ENCODE measurements around the gene DNAH6. TPM values are rescaled to one million over a fixed set of nuclear protein-coding genes. Genes with fewer than 3 reads are reported as not detected.

DNAH6 gene
- total RNA-seq, 2 experiments from 2014 or later, result 0.60 to 1.00 TPM

GRCh38 chr2:84805250-84805958, 289.1 kb downstream of the DNAH6 start:
- POLR2A ChIA-PET, result no interaction called here
- H3K36me3 Mint-ChIP-seq (ENCODE audit: low read depth), result peaks cover 8% of the 10 kb centered on the region
- no peak for DNase-seq

GRCh38 chr2:84807063-84807485, 290.8 kb downstream of the DNAH6 start:
- H3K36me3 Mint-ChIP-seq (ENCODE audit: low read depth), result peaks cover 4% of the 10 kb centered on the region
- CTCF ChIA-PET, result interaction anchor here (0.8 to 1.7 kb wide), 2 partner anchors 45 to 119 kb away, joined by 3 to 5 read pairs; no protein-coding TSS in a partner anchor

More at GRCh38 chr2:84805250-84805958, 289.1 kb downstream of the DNAH6 start:
- Mint-ChIP-seq H3K27ac (no peak overlapping the region), H3K27me3 (no peaks in the 10 kb centered on the region), H3K4me1 (peaks cover 10% of the 10 kb centered on the region), H3K4me3 (no peak overlapping the region), H3K9me3 (peaks cover 16% of the 10 kb centered on the region)
- CTCF ChIA-PET, result interaction anchor here (1.7 kb wide), 1 partner anchor 120 kb away, joined by 5 read pairs; no protein-coding TSS in a partner anchor

DNA sequence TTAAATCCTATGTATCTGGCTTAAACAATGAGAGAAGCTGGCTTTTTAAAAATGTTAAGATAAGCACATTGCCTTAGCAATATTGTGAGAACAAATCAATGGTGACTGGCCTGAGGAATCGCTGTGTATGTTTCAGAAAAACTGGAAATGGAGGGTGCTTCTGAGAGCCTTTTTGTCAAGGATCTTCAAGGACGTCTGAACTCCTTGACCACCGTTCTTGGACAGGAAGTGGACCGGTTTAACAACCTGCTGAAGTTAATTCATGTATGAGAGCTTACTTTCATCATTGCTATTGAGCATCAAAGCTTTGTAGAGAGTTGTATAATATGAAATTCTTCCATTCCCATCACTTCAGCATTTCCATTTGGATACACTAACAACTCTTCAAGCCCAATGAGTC, 292.0 kb downstream of the DNAH6 start:
- no peaks in the 10 kb centered on the region for H3K27me3 Mint-ChIP-seq
- H3K4me1 Mint-ChIP-seq, result no peaks in the 10 kb centered on the region
- H3K36me3 Mint-ChIP-seq (ENCODE audit: low read depth), result peaks cover 2% of the 10 kb centered on the region
- H3K4me3 Mint-ChIP-seq, result no peak overlapping the region
- DNase-seq, result no peak
- ChIA-PET CTCF (no interaction called here), POLR2A (no interaction called here)
- H3K9me3 Mint-ChIP-seq, result peaks cover under 1% of the 10 kb centered on the region
- no peak overlapping the region for H3K27ac Mint-ChIP-seq

More at GRCh38 chr2:84807063-84807485, 290.8 kb downstream of the DNAH6 start:
- no peak overlapping the region for H3K4me3 Mint-ChIP-seq
- H3K4me1 Mint-ChIP-seq, result peaks cover 1% of the 10 kb centered on the region
- no peak overlapping the region for H3K27ac Mint-ChIP-seq
- no peaks in the 10 kb centered on the region for H3K27me3 Mint-ChIP-seq
- POLR2A ChIA-PET, result no interaction called here
- H3K9me3 Mint-ChIP-seq, result peaks cover 10% of the 10 kb centered on the region
- no peak for DNase-seq

DNA sequence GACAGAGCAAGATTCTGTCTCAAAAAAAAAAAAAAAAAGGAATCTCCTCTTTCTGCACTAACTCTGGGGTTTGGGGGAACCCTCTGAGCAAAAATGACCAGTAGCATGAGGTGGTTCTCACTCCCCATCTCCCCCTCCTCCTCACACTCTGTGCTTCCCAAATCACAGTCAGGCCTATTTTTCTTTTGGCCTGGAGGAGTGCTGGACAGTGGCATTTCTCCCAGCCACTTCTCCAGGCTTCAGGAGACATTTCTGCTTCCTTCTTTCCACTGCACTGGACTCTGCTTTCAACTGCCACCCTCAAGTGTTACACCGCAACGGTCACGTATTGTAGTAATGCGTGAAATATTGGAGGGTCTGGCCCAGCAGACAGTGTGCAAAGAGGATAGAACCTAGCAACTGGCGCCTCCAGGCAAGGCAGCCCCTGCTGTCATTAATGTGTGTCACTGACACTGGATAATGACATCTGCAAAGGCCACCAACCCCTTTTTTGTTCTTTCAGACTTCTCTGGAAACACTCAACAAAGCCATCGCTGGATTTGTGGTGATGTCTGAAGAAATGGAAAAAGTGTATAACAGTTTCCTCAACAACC, 295.6 kb downstream of the DNAH6 start:
- Mint-ChIP-seq H3K9me3 (peaks cover 2% of the 10 kb centered on the region), H3K4me1 (peaks cover 14% of the 10 kb centered on the region), H3K4me3 (no peak overlapping the region), H3K27me3 (no peaks in the 10 kb centered on the region), H3K36me3 (ENCODE audit: low read depth) (peaks cover 13% of the 10 kb centered on the region), H3K27ac (no peak overlapping the region)
- no peak for DNase-seq
- ChIA-PET CTCF (no interaction called here), POLR2A (no interaction called here)

- ChIA-PET POLR2A (no interaction called here), CTCF (no interaction called here)
- no peak for DNase-seq
Measured at GRCh38 chr2:84815146-84815545, 298.8 kb downstream of the DNAH6 start.

GRCh38 chr2:84816426-84817026, 300.2 kb downstream of the DNAH6 start:
- Mint-ChIP-seq H3K9me3 (peaks cover 2% of the 10 kb centered on the region), H3K27ac (no peak overlapping the region), H3K27me3 (no peaks in the 10 kb centered on the region), H3K4me1 (peaks cover 36% of the 10 kb centered on the region), H3K36me3 (ENCODE audit: low read depth) (peaks cover 35% of the 10 kb centered on the region), H3K4me3 (no peak overlapping the region)
- ChIA-PET CTCF (no interaction called here), POLR2A (no interaction called here)
- no peak for DNase-seq

More at GRCh38 chr2:84815146-84815545, 298.8 kb downstream of the DNAH6 start:
- Mint-ChIP-seq H3K4me1 (peaks cover 31% of the 10 kb centered on the region), H3K9me3 (peaks cover 2% of the 10 kb centered on the region), H3K36me3 (ENCODE audit: low read depth) (peaks cover 30% of the 10 kb centered on the region), H3K4me3 (no peak overlapping the region), H3K27ac (no peak overlapping the region), H3K27me3 (no peaks in the 10 kb centered on the region)

DNA sequence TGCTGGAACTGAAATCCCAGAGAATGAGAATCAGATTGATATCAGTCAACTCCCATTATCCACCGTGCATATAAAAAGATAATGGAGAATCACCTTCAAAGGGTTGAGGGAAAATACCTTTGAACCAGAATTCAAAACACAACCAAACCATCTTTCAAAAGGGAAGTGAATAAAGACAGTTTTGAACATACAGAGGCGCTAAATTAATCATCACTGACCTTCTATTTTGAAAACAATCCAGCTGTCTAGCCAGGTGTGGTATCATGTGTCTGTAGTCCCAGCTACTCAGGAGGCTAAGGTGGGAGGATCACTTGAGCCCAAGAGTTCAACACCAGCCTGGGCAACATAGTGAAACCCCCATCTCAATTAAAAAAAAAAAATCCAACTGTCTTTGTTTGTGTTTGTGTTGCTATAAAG, 300.9 kb downstream of the DNAH6 start:
- CTCF ChIA-PET, result no interaction called here
- peaks cover 2% of the 10 kb centered on the region for H3K9me3 Mint-ChIP-seq
- peaks cover 37% of the 10 kb centered on the region for H3K36me3 Mint-ChIP-seq (ENCODE audit: low read depth)
- DNase-seq, result no peak
- no peaks in the 10 kb centered on the region for H3K27me3 Mint-ChIP-seq
- H3K4me3 Mint-ChIP-seq, result no peak overlapping the region
- peaks cover 36% of the 10 kb centered on the region for H3K4me1 Mint-ChIP-seq
- H3K27ac Mint-ChIP-seq, result no peak overlapping the region
- POLR2A ChIA-PET, result no interaction called here

GRCh38 chr2:84821806-84822205, 305.5 kb downstream of the DNAH6 start:
- peaks cover 3% of the 10 kb centered on the region for H3K9me3 Mint-ChIP-seq
- H3K36me3 Mint-ChIP-seq (ENCODE audit: low read depth), result peaks cover 52% of the 10 kb centered on the region
- CTCF ChIA-PET, result interaction anchor here (1.2 kb wide), 1 partner anchor 103 kb away, joined by 3 read pairs; no protein-coding TSS in a partner anchor
- POLR2A ChIA-PET, result no interaction called here
- no peak overlapping the region for H3K4me3 Mint-ChIP-seq
- no peaks in the 10 kb centered on the region for H3K27me3 Mint-ChIP-seq
- peak overlapping the region; percentile 27 for H3K27ac Mint-ChIP-seq
- no peak for DNase-seq
- H3K4me1 Mint-ChIP-seq, result peaks cover 27% of the 10 kb centered on the region

DNA sequence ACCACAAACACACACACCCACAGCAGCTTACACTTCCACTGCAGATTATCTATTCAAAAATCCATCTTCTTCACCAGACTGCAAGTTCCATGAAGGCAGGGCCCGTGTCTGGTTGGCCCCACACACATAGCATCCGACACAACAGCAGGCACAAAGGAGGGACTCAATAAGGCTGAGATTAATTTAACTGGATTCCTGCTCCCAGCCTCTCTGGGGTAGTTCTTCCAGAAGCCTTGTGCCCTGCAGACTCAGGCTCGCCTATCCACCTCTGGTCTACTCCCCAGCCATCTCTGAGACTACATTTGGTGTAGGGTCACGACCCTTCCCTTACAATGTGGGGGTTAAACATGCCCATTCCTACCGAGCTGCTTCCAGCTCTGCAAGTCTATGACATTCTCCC, 306.9 kb downstream of the DNAH6 start:
- ChIA-PET POLR2A (no interaction called here), CTCF (interaction anchor here (1.2 to 2.0 kb wide), 2 partner anchors 102 to 103 kb away, joined by 3 to 5 read pairs; no protein-coding TSS in a partner anchor)
- no peak overlapping the region for H3K27ac Mint-ChIP-seq
- peaks cover 57% of the 10 kb centered on the region for H3K36me3 Mint-ChIP-seq (ENCODE audit: low read depth)
- H3K9me3 Mint-ChIP-seq, result peaks cover 3% of the 10 kb centered on the region
- H3K27me3 Mint-ChIP-seq, result no peaks in the 10 kb centered on the region
- no peak for DNase-seq
- no peak overlapping the region for H3K4me3 Mint-ChIP-seq
- H3K4me1 Mint-ChIP-seq, result peaks cover 15% of the 10 kb centered on the region

DNA sequence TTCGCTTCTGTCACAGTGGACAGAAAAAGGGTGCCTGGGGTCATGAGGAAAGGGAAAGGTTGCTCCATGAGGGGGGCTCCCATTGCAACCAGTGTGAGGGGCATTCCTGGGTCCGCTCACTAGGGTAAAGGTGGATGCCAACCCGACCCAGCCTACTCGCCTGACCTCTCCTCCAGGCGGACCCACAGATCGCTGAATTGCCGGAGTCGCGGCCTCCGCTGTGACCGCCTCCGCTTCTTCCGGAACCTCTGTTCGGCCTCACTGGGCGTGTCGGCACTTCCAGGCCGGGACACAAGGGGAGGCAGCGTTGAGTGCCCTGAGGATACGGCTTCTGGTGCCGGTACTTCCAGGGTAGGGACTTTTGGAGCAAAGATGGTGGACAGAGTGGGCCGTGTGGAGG, 307.5 kb downstream of the DNAH6 start:
- CTCF ChIA-PET, result interaction anchor here (0.5 to 2.2 kb wide), 3 partner anchors 10 to 102 kb away, joined by 3 to 5 read pairs (median 5); no protein-coding TSS in a partner anchor
- H3K36me3 Mint-ChIP-seq (ENCODE audit: low read depth), result peaks cover 60% of the 10 kb centered on the region
- DNase-seq, result no peak
- H3K9me3 Mint-ChIP-seq, result peaks cover 3% of the 10 kb centered on the region
- no peak overlapping the region for H3K4me3 Mint-ChIP-seq
- no peak overlapping the region for H3K27ac Mint-ChIP-seq
- POLR2A ChIA-PET, result no interaction called here
- peaks cover 12% of the 10 kb centered on the region for H3K4me1 Mint-ChIP-seq
- H3K27me3 Mint-ChIP-seq, result no peaks in the 10 kb centered on the region

GRCh38 chr2:84827978-84828575, 311.8 kb downstream of the DNAH6 start:
- Mint-ChIP-seq H3K27ac (peak overlapping the region; percentile 50), H3K4me3 (no peak overlapping the region), H3K4me1 (peaks cover 8% of the 10 kb centered on the region), H3K9me3 (peaks cover 3% of the 10 kb centered on the region), H3K27me3 (no peaks in the 10 kb centered on the region), H3K36me3 (ENCODE audit: low read depth) (peaks cover 51% of the 10 kb centered on the region)
- POLR2A ChIA-PET, result no interaction called here
- CTCF ChIA-PET, result interaction anchor here (0.7 to 1.6 kb wide), 6 partner anchors 13 to 98 kb away, joined by 3 to 9 read pairs (median 3); no protein-coding TSS in a partner anchor
- no peak for DNase-seq

DNA sequence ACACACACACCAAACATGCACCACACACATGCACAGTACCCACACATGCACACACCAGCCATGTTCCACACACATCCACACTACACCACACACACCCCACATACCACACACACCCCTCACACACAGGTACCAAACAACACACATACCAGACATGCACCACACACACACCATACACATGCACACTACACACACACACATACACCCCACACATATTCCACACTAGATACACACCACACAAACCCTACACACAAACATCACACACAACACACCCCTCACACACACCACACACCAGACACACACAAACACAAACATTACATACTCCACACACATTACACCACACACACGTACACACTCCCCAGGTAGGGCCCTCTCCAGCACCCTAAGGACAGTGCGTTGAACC, 313.4 kb downstream of the DNAH6 start:
- Mint-ChIP-seq H3K4me1 (peaks cover 19% of the 10 kb centered on the region), H3K27me3 (no peaks in the 10 kb centered on the region), H3K4me3 (no peak overlapping the region), H3K27ac (no peak overlapping the region), H3K9me3 (peaks cover 3% of the 10 kb centered on the region), H3K36me3 (ENCODE audit: low read depth) (peaks cover 52% of the 10 kb centered on the region)
- POLR2A ChIA-PET, result no interaction called here
- DNase-seq, result no peak
- CTCF ChIA-PET, result no interaction called here

GRCh38 chr2:84830095-84830494, 313.8 kb downstream of the DNAH6 start:
- H3K36me3 Mint-ChIP-seq (ENCODE audit: low read depth), result peaks cover 54% of the 10 kb centered on the region
- DNase-seq, result no peak
- peaks cover 4% of the 10 kb centered on the region for H3K9me3 Mint-ChIP-seq
- CTCF ChIA-PET, result interaction anchor here (0.9 kb wide), 1 partner anchor 400 kb away, joined by 3 read pairs; no protein-coding TSS in a partner anchor
- peaks cover 21% of the 10 kb centered on the region for H3K4me1 Mint-ChIP-seq
- H3K4me3 Mint-ChIP-seq, result no peak overlapping the region
- H3K27ac Mint-ChIP-seq, result no peak overlapping the region
- no peaks in the 10 kb centered on the region for H3K27me3 Mint-ChIP-seq
- POLR2A ChIA-PET, result no interaction called here
